ENCODE data around the gene CLDN22. TPM values are rescaled to one million over a fixed set of nuclear protein-coding genes. Genes with fewer than 3 reads are reported as not detected.

Gene CLDN22
- total RNA-seq, 1 donor from 2014 or later, result not detected

DNA sequence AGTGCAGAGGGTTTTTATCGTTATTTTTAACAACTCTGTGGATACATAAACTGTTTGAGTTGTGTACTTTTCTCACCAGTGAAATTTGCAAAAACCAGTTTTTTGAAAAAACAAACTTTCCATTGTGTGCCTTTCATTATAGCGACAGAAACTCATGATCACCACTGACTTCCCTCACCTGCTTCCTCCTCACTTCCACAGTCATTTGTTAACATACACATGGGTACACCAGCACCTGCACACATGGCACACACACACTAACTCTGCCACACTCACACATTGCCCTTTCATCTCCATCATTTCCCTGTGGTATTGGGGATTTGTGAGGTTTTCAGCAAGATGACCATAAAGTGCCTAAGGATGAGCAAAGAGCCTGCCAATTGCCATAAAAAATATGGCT, 20.6 kb downstream of the CLDN22 start:
- Mint-ChIP-seq H3K27ac (ENCODE audit: unreplicated experiment) (no peak overlapping the region), H3K4me1 (peaks cover 17% of the 10 kb centered on the region), H3K27me3 (ENCODE audit: low read depth) (no peaks in the 10 kb centered on the region), H3K4me3 (no peak overlapping the region), H3K36me3 (ENCODE audit: low read depth) (peaks cover 15% of the 10 kb centered on the region), H3K9me3 (no peaks in the 10 kb centered on the region)
- DNase-seq (ENCODE audit: low read depth, low spot score), result no peak
- no peak for TF ChIP-seq CTCF (conservative IDR thresholded peaks at IDR 0.05)

GRCh38 chr4:183297675-183298074, 22.4 kb downstream of the CLDN22 start:
- DNase-seq (ENCODE audit: low read depth, low spot score), result no peak
- Mint-ChIP-seq H3K27me3 (ENCODE audit: low read depth) (no peaks in the 10 kb centered on the region), H3K4me3 (no peak overlapping the region), H3K4me1 (peaks cover 10% of the 10 kb centered on the region), H3K9me3 (no peaks in the 10 kb centered on the region), H3K36me3 (ENCODE audit: low read depth) (peaks cover 15% of the 10 kb centered on the region), H3K27ac (ENCODE audit: unreplicated experiment) (no peak overlapping the region)
- TF ChIP-seq CTCF (conservative IDR thresholded peaks at IDR 0.05), result no peak

GRCh38 chr4:183295711-183296110, 24.4 kb downstream of the CLDN22 start:
- Mint-ChIP-seq H3K36me3 (ENCODE audit: low read depth) (peaks cover 20% of the 10 kb centered on the region), H3K9me3 (no peaks in the 10 kb centered on the region), H3K27me3 (ENCODE audit: low read depth) (no peaks in the 10 kb centered on the region), H3K4me1 (peaks cover 10% of the 10 kb centered on the region), H3K4me3 (no peak overlapping the region), H3K27ac (ENCODE audit: unreplicated experiment) (no peak overlapping the region)
- no peak for DNase-seq (ENCODE audit: low read depth, low spot score)
- TF ChIP-seq CTCF (conservative IDR thresholded peaks at IDR 0.05), result no peak

- Mint-ChIP-seq H3K27me3 (ENCODE audit: low read depth) (no peaks in the 10 kb centered on the region), H3K36me3 (ENCODE audit: low read depth) (peaks cover 23% of the 10 kb centered on the region), H3K4me3 (no peak overlapping the region), H3K27ac (ENCODE audit: unreplicated experiment) (no peak overlapping the region), H3K9me3 (no peaks in the 10 kb centered on the region), H3K4me1 (no peaks in the 10 kb centered on the region)
- TF ChIP-seq CTCF (conservative IDR thresholded peaks at IDR 0.05), result no peak
- DNase-seq (ENCODE audit: low read depth, low spot score), result no peak
Observed at GRCh38 chr4:183291070-183291469, 29.0 kb downstream of the CLDN22 start.

GRCh38 chr4:183289688-183290087, 30.4 kb downstream of the CLDN22 start:
- Mint-ChIP-seq H3K4me3 (no peak overlapping the region), H3K9me3 (no peaks in the 10 kb centered on the region), H3K36me3 (ENCODE audit: low read depth) (peaks cover 23% of the 10 kb centered on the region), H3K27me3 (ENCODE audit: low read depth) (no peaks in the 10 kb centered on the region), H3K4me1 (no peaks in the 10 kb centered on the region), H3K27ac (ENCODE audit: unreplicated experiment) (no peak overlapping the region)
- no peak for DNase-seq (ENCODE audit: low read depth, low spot score)
- TF ChIP-seq CTCF (conservative IDR thresholded peaks at IDR 0.05), result no peak

DNA sequence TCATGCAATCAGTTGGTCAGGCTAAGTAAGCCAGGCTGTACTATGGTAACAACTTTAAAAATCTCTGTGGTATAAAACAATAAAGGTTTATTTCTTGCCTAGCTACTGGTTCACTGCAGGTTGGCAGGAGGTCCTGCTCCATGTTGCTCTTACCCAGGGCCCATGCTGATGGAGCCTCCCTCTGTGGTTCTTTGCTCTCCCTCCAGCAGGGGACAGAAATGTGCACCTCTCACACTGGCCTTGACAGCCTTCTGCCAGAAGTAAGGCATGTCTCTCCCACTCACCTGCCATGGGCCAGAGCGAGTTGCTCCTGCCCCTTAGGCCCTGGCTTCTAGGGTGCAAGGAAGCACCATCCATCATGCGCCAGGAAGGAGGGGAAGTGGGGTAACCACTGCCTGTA, 31.1 kb downstream of the CLDN22 start:
- Mint-ChIP-seq H3K4me3 (no peak overlapping the region), H3K4me1 (no peaks in the 10 kb centered on the region), H3K9me3 (no peaks in the 10 kb centered on the region), H3K27ac (ENCODE audit: unreplicated experiment) (no peak overlapping the region), H3K27me3 (ENCODE audit: low read depth) (no peaks in the 10 kb centered on the region), H3K36me3 (ENCODE audit: low read depth) (peaks cover 17% of the 10 kb centered on the region)
- TF ChIP-seq CTCF (conservative IDR thresholded peaks at IDR 0.05), result no peak
- DNase-seq (ENCODE audit: low read depth, low spot score), result no peak

Data from neural crest cell (in vitro differentiated cells).